Renal cortical epithelial cell (primary cell): Measurements from ENCODE around the gene LDB2. TPM values are rescaled to one million over a fixed set of nuclear protein-coding genes. Genes with fewer than 3 reads are reported as not detected.
"Not testable (repeated sequence)": the region's sequence is repeated elsewhere in the genome, so short reads cannot be mapped to it uniquely, and the experiment has no call there.

Source experiments
- DNase-seq: peaks from one replicate; pipeline ENCODE4 v3.0.0-alpha.2; 2011; ENCODE audit warnings: low read depth
- total RNA-seq: library from RNA; depleted of rRNA; stranded (reverse); fragments of >200 nt; gene quantifications from 2 replicates; pipeline ENCODE4 v1.2.3, GENCODE V29; 2014

The LDB2 gene
- total RNA-seq, 1 donor from 2014 or later = 0.99 TPM

GRCh38 chr4:16596267-16596666, 302.2 kb downstream of the LDB2 start:
- DNase-seq = no peak

- no peak for DNase-seq
Observed at GRCh38 chr4:16594128-16594527, 304.3 kb downstream of the LDB2 start.

GRCh38 chr4:16593386-16593785, 305.1 kb downstream of the LDB2 start:
- no peak for DNase-seq

GRCh38 chr4:16591272-16591826, 307.1 kb downstream of the LDB2 start:
- no peak for DNase-seq

- DNase-seq = no peak
Observed at GRCh38 chr4:16590797-16591196, 307.6 kb downstream of the LDB2 start.

GRCh38 chr4:16588651-16589050, 309.8 kb downstream of the LDB2 start:
- DNase-seq = peak; percentile 27

GRCh38 chr4:16588149-16588548, 310.3 kb downstream of the LDB2 start:
- no peak for DNase-seq

- DNase-seq = no peak
Observed at GRCh38 chr4:16585053-16585452, 313.4 kb downstream of the LDB2 start.

- peak; percentile 61 for DNase-seq
Observed at GRCh38 chr4:16583764-16584163, 314.7 kb downstream of the LDB2 start.

- DNase-seq = no peak
Observed at GRCh38 chr4:16582526-16582925, 315.9 kb downstream of the LDB2 start.

- DNase-seq = peak; percentile 64
Observed at GRCh38 chr4:16582036-16582435, 316.4 kb downstream of the LDB2 start.

GRCh38 chr4:16581117-16581516, 317.3 kb downstream of the LDB2 start:
- DNase-seq = no peak

GRCh38 chr4:16580514-16580913, 317.9 kb downstream of the LDB2 start:
- no peak for DNase-seq

- peak; percentile 36 for DNase-seq
Observed at GRCh38 chr4:16579866-16580265, 318.6 kb downstream of the LDB2 start.

GRCh38 chr4:16577177-16577576, 321.3 kb downstream of the LDB2 start:
- DNase-seq = no peak

- no peak for DNase-seq
Observed at GRCh38 chr4:16574981-16575380, 323.5 kb downstream of the LDB2 start.

- DNase-seq = peak; percentile 38
Observed at GRCh38 chr4:16573739-16574138, 324.7 kb downstream of the LDB2 start.

- DNase-seq = peak; percentile 43
Observed at GRCh38 chr4:16573206-16573605, 325.2 kb downstream of the LDB2 start.

- DNase-seq = no peak
Observed at GRCh38 chr4:16572631-16573030, 325.8 kb downstream of the LDB2 start.

- DNase-seq = no peak
Observed at GRCh38 chr4:16572161-16572560, 326.3 kb downstream of the LDB2 start.

GRCh38 chr4:16569790-16570189, 328.7 kb downstream of the LDB2 start:
- no peak for DNase-seq

GRCh38 chr4:16557316-16557715, 341.1 kb downstream of the LDB2 start:
- DNase-seq = not testable (repeated sequence)

GRCh38 chr4:16555156-16555555, 343.3 kb downstream of the LDB2 start:
- DNase-seq = no peak

- no peak for DNase-seq
Observed at GRCh38 chr4:16550531-16550930, 347.9 kb downstream of the LDB2 start.
